OCI-LY1 (cell line): ENCODE measurements around the gene UST.
"Not testable (repeated sequence)": the region's sequence is repeated elsewhere in the genome, so short reads cannot be mapped to it uniquely, and the experiment has no call there.

ENCODE experiments used
- H2AFZ ChIP-seq: fragments of 200-600 bp; sonication (generic), shearing (Covaris generic); 2 replicates; pipeline ENCODE4 v1.6.0; 2014; ENCODE audit warnings: antibody characterized with exemption, mild to moderate bottlenecking, low read length
- H3F3A ChIP-seq: fragments of 200-600 bp; sonication (generic), shearing (Covaris generic); 2 replicates; pipeline ENCODE4 v1.6.0; 2014; ENCODE audit warnings: mild to moderate bottlenecking, antibody characterized with exemption, low read length, moderate library complexity; ENCODE audit not compliant: insufficient read depth
- H3K27ac ChIP-seq: fragments of 200-600 bp; sonication (generic); 2 replicates; pipeline ENCODE4 v1.5.1; 2014; ENCODE audit warnings: low read length, mixed run types, mild to moderate bottlenecking, low read depth; ENCODE audit not compliant: poor library complexity, severe bottlenecking
- H3K27me3 ChIP-seq: fragments of 200-600 bp; sonication (generic); 2 replicates; pipeline ENCODE4 v1.6.0; 2014; ENCODE audit warnings: antibody characterized with exemption, mild to moderate bottlenecking, low read length, moderate library complexity; ENCODE audit not compliant: insufficient read depth
- H3K36me3 ChIP-seq: fragments of 200-600 bp; sonication (generic); 2 replicates; pipeline ENCODE4 v1.6.1; 2014; ENCODE audit warnings: mild to moderate bottlenecking, antibody characterized with exemption, low read length, moderate library complexity, mixed read lengths; ENCODE audit not compliant: insufficient read depth
- H3K4me1 ChIP-seq: fragments of 200-600 bp; sonication (generic); 2 replicates; pipeline ENCODE4 v1.5.1; 2014; ENCODE audit warnings: mild to moderate bottlenecking, low read length, moderate library complexity; ENCODE audit not compliant: insufficient read depth, severe bottlenecking
- H3K4me2 ChIP-seq: fragments of 200-600 bp; sonication (generic), shearing (Covaris generic); 2 replicates; pipeline ENCODE4 v1.6.1; 2014; ENCODE audit warnings: low read length
- H3K4me3 ChIP-seq: fragments of 200-600 bp; sonication (generic); 2 replicates; pipeline ENCODE4 v1.5.1; 2014; ENCODE audit warnings: low read length, low read depth, mild to moderate bottlenecking, mixed read lengths; ENCODE audit not compliant: poor library complexity, severe bottlenecking
- H3K79me2 ChIP-seq: fragments of 200-600 bp; shearing (Covaris generic); 2 replicates; pipeline ENCODE4 v1.6.1; 2016; ENCODE audit warnings: mixed run types, low read length, mixed read lengths; ENCODE audit not compliant: insufficient read depth
- H3K9ac ChIP-seq: fragments of 200-600 bp; sonication (generic), shearing (Covaris generic); 2 replicates; pipeline ENCODE4 v1.6.1; 2014; ENCODE audit warnings: mild to moderate bottlenecking, low read length, mixed read lengths
- H3K9me2 ChIP-seq: fragments of 200-600 bp; sonication (generic), shearing (Covaris generic); 2 replicates; pipeline ENCODE4 v1.6.1; 2014; ENCODE audit warnings: low read depth, mild to moderate bottlenecking, low read length, mixed read lengths
- H3K9me3 ChIP-seq: fragments of 200-600 bp; shearing (Covaris generic); 2 replicates; pipeline ENCODE4 v1.6.1; 2014; ENCODE audit warnings: low read length, mixed read lengths
- H4K20me1 ChIP-seq: fragments of 200-600 bp; sonication (generic), shearing (Covaris generic); 2 replicates; pipeline ENCODE4 v1.6.0; 2016; ENCODE audit warnings: mild to moderate bottlenecking, low read length; ENCODE audit not compliant: insufficient read depth
- CTCF ChIP-seq: fragments of 200-600 bp; sonication (generic), shearing (Covaris generic); IDR thresholded peaks from 2 replicates; pipeline ENCODE4 v1.5.1; 2017; ENCODE audit warnings: mild to moderate bottlenecking, antibody characterized with exemption, low read length, moderate library complexity, mixed read lengths
- EZH2 ChIP-seq: fragments of 200-600 bp; sonication (generic), shearing (Covaris generic); IDR thresholded peaks from 2 replicates; pipeline ENCODE4 v1.8.0; 2017; ENCODE audit warnings: borderline replicate concordance, mixed run types, mild to moderate bottlenecking, antibody characterized with exemption, low read length, moderate library complexity, mixed read lengths

Gene UST

GRCh38 chr6:148855744-148856143, 108.9 kb downstream of the UST start:
- Histone ChIP-seq H2AFZ (no peak overlapping the region), H3K27me3 (no peaks in the 10 kb centered on the region), H3K4me1 (no peaks in the 10 kb centered on the region), H3K4me2 (no peak overlapping the region), H3K4me3 (no peak overlapping the region), H3K9me3 (no peaks in the 10 kb centered on the region), H3K36me3 (no peaks in the 10 kb centered on the region), H3F3A (no peaks in the 10 kb centered on the region), H3K79me2 (no peaks in the 10 kb centered on the region), H3K9ac (no peak overlapping the region), H3K27ac (no peak overlapping the region), H3K9me2 (no peaks in the 10 kb centered on the region), H4K20me1 (no peaks in the 10 kb centered on the region)
- TF ChIP-seq EZH2 (no peak), CTCF (no peak)

DNA sequence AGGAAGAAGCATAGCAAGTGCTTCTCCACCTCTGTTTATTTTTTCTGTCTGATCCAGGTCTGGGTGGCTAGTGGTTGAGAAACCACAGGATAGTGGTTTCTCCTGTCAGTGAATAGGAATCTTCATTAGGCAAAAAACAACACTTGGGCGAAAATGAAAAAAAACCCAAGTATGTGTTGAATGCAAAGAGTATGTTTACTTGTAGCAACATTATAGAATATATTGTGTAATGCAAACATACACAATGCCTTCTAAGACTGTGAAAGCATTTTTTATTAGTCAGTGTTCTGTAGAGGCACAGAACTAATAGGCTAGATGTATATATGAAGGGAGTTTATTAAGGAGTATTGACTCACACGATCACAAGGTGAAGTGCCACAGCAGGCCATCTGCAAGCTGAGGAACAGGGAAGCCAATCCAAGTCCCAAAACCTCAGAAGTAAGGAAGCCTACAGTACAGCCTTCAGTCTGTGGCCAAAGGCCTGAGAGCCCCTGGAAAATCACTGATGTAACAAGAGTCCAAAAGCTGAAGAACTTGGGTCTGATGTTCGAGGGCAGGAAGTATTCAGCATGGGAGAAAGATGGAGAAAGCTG, 111.1 kb downstream of the UST start:
- Histone ChIP-seq H3K9me2 (no peaks in the 10 kb centered on the region), H3K9me3 (no peaks in the 10 kb centered on the region), H3K36me3 (no peaks in the 10 kb centered on the region), H3K27ac (no peak overlapping the region), H3K4me2 (no peak overlapping the region), H4K20me1 (no peaks in the 10 kb centered on the region), H3K4me1 (no peaks in the 10 kb centered on the region), H3K79me2 (no peaks in the 10 kb centered on the region), H3F3A (no peaks in the 10 kb centered on the region), H3K27me3 (no peaks in the 10 kb centered on the region), H3K9ac (no peak overlapping the region), H2AFZ (no peak overlapping the region), H3K4me3 (no peak overlapping the region)
- TF ChIP-seq CTCF (no peak), EZH2 (no peak)

- H3K9me3 ChIP-seq, H2AFZ ChIP-seq, H3K4me3 ChIP-seq, H3K9me2 ChIP-seq, H3K4me2 ChIP-seq, H3K27me3 ChIP-seq, H3K9ac ChIP-seq, H3K27ac ChIP-seq, H3K79me2 ChIP-seq, H3K4me1 ChIP-seq, H4K20me1 ChIP-seq, H3F3A ChIP-seq, H3K36me3 ChIP-seq: not testable (repeated sequence)
Measured at GRCh38 chr6:148864132-148864531, 117.3 kb downstream of the UST start.

- Histone ChIP-seq H4K20me1 (no peaks in the 10 kb centered on the region), H3K9ac (no peak overlapping the region), H3K9me2 (no peaks in the 10 kb centered on the region), H3K27ac (no peak overlapping the region), H3K4me1 (no peaks in the 10 kb centered on the region), H2AFZ (no peak overlapping the region), H3K36me3 (no peaks in the 10 kb centered on the region), H3K4me2 (no peak overlapping the region), H3K9me3 (no peaks in the 10 kb centered on the region), H3K4me3 (no peak overlapping the region), H3F3A (no peaks in the 10 kb centered on the region), H3K27me3 (no peaks in the 10 kb centered on the region), H3K79me2 (no peaks in the 10 kb centered on the region)
- TF ChIP-seq CTCF (no peak), EZH2 (no peak)
Measured at GRCh38 chr6:148864941-148865340, 118.1 kb downstream of the UST start.
